Suprapubic skin (tissue), 3 donors: ENCODE results near the gene OXA1L.

Experiments used
- CTCF ChIP-seq, 2 donors: fragments of 200-600 bp in 1 of 2; fragments of 450-650 bp in 1 of 2; sonication (generic) in 1 of 2; IDR thresholded peaks; one replicate each; pipeline ENCODE4 v1.5.1; 2016 to 2019; ENCODE audit warnings: antibody characterized with exemption in 2 of 2, mild to moderate bottlenecking in 1 of 2, moderate library complexity in 1 of 2
- EP300 ChIP-seq: sonication (generic); formaldehyde crosslinking; IDR thresholded peaks from one replicate; pipeline ENCODE4 v1.6.1; 2017; ENCODE audit warnings: antibody characterized with exemption
- POLR2A ChIP-seq, 2 donors: fragments of 450-650 bp; IDR thresholded peaks; one replicate each; pipeline ENCODE4 v1.6.1; 2017; ENCODE audit warnings: antibody characterized with exemption in 2 of 2, mild to moderate bottlenecking in 2 of 2, moderate library complexity in 2 of 2

GRCh38 chr14:22807432-22808087, 41.1 kb downstream of the OXA1L start:
- TF ChIP-seq CTCF (IDR thresholded peaks at IDR 0.05) = no peak
- TF ChIP-seq POLR2A (IDR thresholded peaks at IDR 0.05) = no peak
- no peak for TF ChIP-seq EP300
